Neural crest cell (in vitro differentiated cells): ENCODE measurements around the gene SLC6A16. TPM values are rescaled to one million over a fixed set of nuclear protein-coding genes. Genes with fewer than 3 reads are reported as not detected.
A peak's percentile ranks its signal among the peaks of the same experiment; 100 is the strongest.

Experiments
- DNase-seq: peaks from one replicate; pipeline ENCODE4 v3.0.0; 2021; ENCODE audit warnings: low read depth, mixed read lengths, low spot score
- H3K27ac Mint-ChIP-seq: one replicate; pipeline ENCODE4 v1.8.0; 2021; ENCODE audit warnings: mild to moderate bottlenecking, mixed read lengths; ENCODE audit not compliant: unreplicated experiment
- H3K27me3 Mint-ChIP-seq: 2 replicates; pipeline ENCODE4 v1.8.0; 2021; ENCODE audit warnings: low read depth, mild to moderate bottlenecking, mixed read lengths
- H3K36me3 Mint-ChIP-seq: 2 replicates; pipeline ENCODE4 v1.8.0; 2021; ENCODE audit warnings: low read depth, mild to moderate bottlenecking, mixed read lengths
- H3K4me1 Mint-ChIP-seq: 2 replicates; pipeline ENCODE4 v1.8.0; 2021; ENCODE audit warnings: mixed read lengths
- H3K4me3 Mint-ChIP-seq: one replicate; pipeline ENCODE4 v1.8.0; 2021; ENCODE audit warnings: mild to moderate bottlenecking, mixed read lengths
- H3K9me3 Mint-ChIP-seq: 2 replicates; pipeline ENCODE4 v1.8.0; 2021; ENCODE audit warnings: mixed read lengths
- CTCF ChIP-seq: fragments of 200-600 bp; sonication (generic); conservative IDR thresholded peaks from 2 replicates; pipeline ENCODE4 v1.5.0; 2021; ENCODE audit warnings: antibody characterized with exemption, mild to moderate bottlenecking
- total RNA-seq: library from RNA; stranded (reverse); gene quantifications from 2 replicates; pipeline ENCODE4 v1.2.1, GENCODE V29; 2021

Gene SLC6A16
- total RNA-seq, 1 donor from 2014 or later, result 9.4 TPM

GRCh38 chr19:49338691-49339300 lies 13.8 kb upstream of the SLC6A16 start:
- H3K27ac Mint-ChIP-seq, result no peak overlapping the region
- peak; percentile 30 for DNase-seq
- no peak for TF ChIP-seq CTCF
- H3K9me3 Mint-ChIP-seq, result peaks cover 3% of the 10 kb centered on the region
- H3K27me3 Mint-ChIP-seq, result peaks cover 23% of the 10 kb centered on the region
- peaks cover 38% of the 10 kb centered on the region for H3K4me1 Mint-ChIP-seq
- H3K4me3 Mint-ChIP-seq, result peak overlapping the region; percentile 62
- H3K36me3 Mint-ChIP-seq, result peaks cover 21% of the 10 kb centered on the region

GRCh38 chr19:49338023-49338677 lies 13.2 kb upstream of the SLC6A16 start:
- DNase-seq, result no peak
- H3K9me3 Mint-ChIP-seq, result peaks cover 3% of the 10 kb centered on the region
- H3K4me3 Mint-ChIP-seq, result peak overlapping the region; percentile 62
- peaks cover 38% of the 10 kb centered on the region for H3K4me1 Mint-ChIP-seq
- H3K27me3 Mint-ChIP-seq, result peaks cover 26% of the 10 kb centered on the region
- TF ChIP-seq CTCF, result no peak
- H3K27ac Mint-ChIP-seq, result no peak overlapping the region
- H3K36me3 Mint-ChIP-seq, result peaks cover 20% of the 10 kb centered on the region

- Mint-ChIP-seq H3K9me3 (peaks cover 3% of the 10 kb centered on the region), H3K4me1 (peaks cover 34% of the 10 kb centered on the region)
These were observed 12.5 kb upstream of the SLC6A16 start for GRCh38 chr19:49337267-49338022.

GRCh38 chr19:49336482-49337266 lies 11.7 kb upstream of the SLC6A16 start:
- no peak for DNase-seq
- Mint-ChIP-seq H3K27me3 (peaks cover 24% of the 10 kb centered on the region), H3K36me3 (peaks cover 12% of the 10 kb centered on the region), H3K4me1 (peaks cover 39% of the 10 kb centered on the region), H3K4me3 (peak overlapping the region; percentile 43), H3K9me3 (peaks cover 3% of the 10 kb centered on the region), H3K27ac (no peak overlapping the region)
- no peak for TF ChIP-seq CTCF

More at GRCh38 chr19:49337267-49338022, 12.5 kb upstream of the SLC6A16 start:
- H3K36me3 Mint-ChIP-seq, result peaks cover 15% of the 10 kb centered on the region
- peak overlapping the region; percentile 43 for H3K4me3 Mint-ChIP-seq
- TF ChIP-seq CTCF, result no peak
- peaks cover 24% of the 10 kb centered on the region for H3K27me3 Mint-ChIP-seq
- no peak overlapping the region for H3K27ac Mint-ChIP-seq
- no peak for DNase-seq

GRCh38 chr19:49335784-49336481 lies 10.9 kb upstream of the SLC6A16 start:
- no peak for DNase-seq
- TF ChIP-seq CTCF, result no peak
- Mint-ChIP-seq H3K27ac (peak overlapping the region; percentile 89), H3K27me3 (peaks cover 24% of the 10 kb centered on the region), H3K36me3 (peaks cover 12% of the 10 kb centered on the region), H3K4me3 (peak overlapping the region; percentile 43), H3K9me3 (peaks cover 3% of the 10 kb centered on the region), H3K4me1 (peaks cover 43% of the 10 kb centered on the region)
